ENCODE data around the gene BCAR1.

BCAR1 gene

GRCh38 chr16:75203096-75203495 lies 48.3 kb downstream of the BCAR1 start:
- Histone ChIP-seq H3K36me3 (ENCODE audit: control insufficient read depth in 1 of 2, insufficient read depth in 2 of 2, low read length in 2 of 2) (no peaks in the 10 kb centered on the region), H3K79me2 (ENCODE audit: control insufficient read depth, insufficient read depth, low read length, poor library complexity) (no peaks in the 10 kb centered on the region), H3K9me3 (ENCODE audit: insufficient read depth, low read depth, low read length) (no peaks in the 10 kb centered on the region), H3K4ac (ENCODE audit: low read depth, low read length) (no peak overlapping the region), H3K9ac (ENCODE audit: low read length) (no peak overlapping the region), H3K4me3 (ENCODE audit: low read depth, low read length) (no peak overlapping the region), H3K27ac (ENCODE audit: low read depth, low read length) (no peak overlapping the region), H3K27me3 (ENCODE audit: insufficient read depth, low read length) (no peaks in the 10 kb centered on the region), H3K14ac (ENCODE audit: low read length) (no peak overlapping the region), H3K4me2 (ENCODE audit: low read length) (no peak overlapping the region), H3K23ac (ENCODE audit: low read length) (no peak overlapping the region), H3K18ac (ENCODE audit: low read length) (no peak overlapping the region), H4K12ac (ENCODE audit: low read depth, low read length) (no peak overlapping the region), H4K91ac (ENCODE audit: low read depth, low read length) (no peak overlapping the region), H3K4me1 (ENCODE audit: control insufficient read depth in 1 of 2, insufficient read depth in 2 of 2, low read length in 2 of 2) (no peaks in the 10 kb centered on the region), H3K79me1 (ENCODE audit: low read length) (peaks cover 2% of the 10 kb centered on the region), H4K8ac (ENCODE audit: low read depth, low read length) (no peak overlapping the region), H2AK5ac (ENCODE audit: low read length) (no peak overlapping the region), H2BK120ac (ENCODE audit: insufficient read depth, low read length, poor library complexity) (no peak overlapping the region), H2AFZ (ENCODE audit: insufficient read depth, low read length, poor library complexity) (no peak overlapping the region), H2BK12ac (ENCODE audit: low read length) (no peak overlapping the region), H2BK5ac (ENCODE audit: low read depth, low read length, poor library complexity) (no peak overlapping the region)
- no CpG with 5 or more reads among the region's 12 CpGs for WGBS (ENCODE audit: extremely low coverage, insufficient coverage, insufficient read length)
- peak in 1 of 2 donors; percentile 45 for DNase-seq

GRCh38 chr16:75202069-75202590 lies 49.3 kb downstream of the BCAR1 start:
- no peaks in the 10 kb centered on the region for H3K36me3 ChIP-seq (ENCODE audit: control insufficient read depth in 1 of 2, insufficient read depth in 2 of 2, low read length in 2 of 2)
- no CpG with 5 or more reads among the region's 13 CpGs for WGBS (ENCODE audit: extremely low coverage, insufficient coverage, insufficient read length)
- H3K79me2 ChIP-seq (ENCODE audit: control insufficient read depth, insufficient read depth, low read length, poor library complexity) = no peaks in the 10 kb centered on the region
- no peak overlapping the region for H3K4me2 ChIP-seq (ENCODE audit: low read length)
- no peaks in the 10 kb centered on the region for H3K4me1 ChIP-seq (ENCODE audit: control insufficient read depth in 1 of 2, insufficient read depth in 2 of 2, low read length in 2 of 2)
- H3K23ac ChIP-seq (ENCODE audit: low read length) = no peak overlapping the region
- H2AFZ ChIP-seq (ENCODE audit: insufficient read depth, low read length, poor library complexity) = no peak overlapping the region
- no peak overlapping the region for H3K14ac ChIP-seq (ENCODE audit: low read length)
- H2BK12ac ChIP-seq (ENCODE audit: low read length) = no peak overlapping the region
- H2BK5ac ChIP-seq (ENCODE audit: low read depth, low read length, poor library complexity) = no peak overlapping the region
- H4K8ac ChIP-seq (ENCODE audit: low read depth, low read length) = no peak overlapping the region
- H3K18ac ChIP-seq (ENCODE audit: low read length) = no peak overlapping the region
- no peaks in the 10 kb centered on the region for H3K27me3 ChIP-seq (ENCODE audit: insufficient read depth, low read length)
- no peak overlapping the region for H4K12ac ChIP-seq (ENCODE audit: low read depth, low read length)
- no peak overlapping the region for H4K91ac ChIP-seq (ENCODE audit: low read depth, low read length)
- DNase-seq = no peak
- H2AK5ac ChIP-seq (ENCODE audit: low read length) = no peak overlapping the region
- no peak overlapping the region for H3K4ac ChIP-seq (ENCODE audit: low read depth, low read length)
- no peaks in the 10 kb centered on the region for H3K79me1 ChIP-seq (ENCODE audit: low read length)
- no peak overlapping the region for H2BK120ac ChIP-seq (ENCODE audit: insufficient read depth, low read length, poor library complexity)
- H3K27ac ChIP-seq (ENCODE audit: low read depth, low read length) = no peak overlapping the region
- H3K9ac ChIP-seq (ENCODE audit: low read length) = no peak overlapping the region
- H3K9me3 ChIP-seq (ENCODE audit: insufficient read depth, low read depth, low read length) = peaks cover 1% of the 10 kb centered on the region
- no peak overlapping the region for H3K4me3 ChIP-seq (ENCODE audit: low read depth, low read length)

GRCh38 chr16:75198135-75198600 lies 53.3 kb downstream of the BCAR1 start:
- no peak overlapping the region for H3K23ac ChIP-seq (ENCODE audit: low read length)
- no peak overlapping the region for H3K14ac ChIP-seq (ENCODE audit: low read length)
- no peak overlapping the region for H3K4me2 ChIP-seq (ENCODE audit: low read length)
- no peak overlapping the region for H4K91ac ChIP-seq (ENCODE audit: low read depth, low read length)
- no peak overlapping the region for H4K12ac ChIP-seq (ENCODE audit: low read depth, low read length)
- H3K27me3 ChIP-seq (ENCODE audit: insufficient read depth, low read length) = no peaks in the 10 kb centered on the region
- DNase-seq = no peak
- H4K8ac ChIP-seq (ENCODE audit: low read depth, low read length) = no peak overlapping the region
- no peaks in the 10 kb centered on the region for H3K79me1 ChIP-seq (ENCODE audit: low read length)
- no peaks in the 10 kb centered on the region for H3K36me3 ChIP-seq (ENCODE audit: control insufficient read depth in 1 of 2, insufficient read depth in 2 of 2, low read length in 2 of 2)
- no peak overlapping the region for H3K4ac ChIP-seq (ENCODE audit: low read depth, low read length)
- H3K9ac ChIP-seq (ENCODE audit: low read length) = no peak overlapping the region
- peaks cover 1% of the 10 kb centered on the region for H3K9me3 ChIP-seq (ENCODE audit: insufficient read depth, low read depth, low read length)
- H3K18ac ChIP-seq (ENCODE audit: low read length) = no peak overlapping the region
- H3K79me2 ChIP-seq (ENCODE audit: control insufficient read depth, insufficient read depth, low read length, poor library complexity) = no peaks in the 10 kb centered on the region
- no peak overlapping the region for H2BK5ac ChIP-seq (ENCODE audit: low read depth, low read length, poor library complexity)
- H2BK120ac ChIP-seq (ENCODE audit: insufficient read depth, low read length, poor library complexity) = no peak overlapping the region
- no peak overlapping the region for H3K27ac ChIP-seq (ENCODE audit: low read depth, low read length)
- no peak overlapping the region for H3K4me3 ChIP-seq (ENCODE audit: low read depth, low read length)
- WGBS (ENCODE audit: extremely low coverage, insufficient coverage, insufficient read length) = no CpG with 5 or more reads among the region's 18 CpGs
- no peak overlapping the region for H2AK5ac ChIP-seq (ENCODE audit: low read length)
- no peaks in the 10 kb centered on the region for H3K4me1 ChIP-seq (ENCODE audit: control insufficient read depth in 1 of 2, insufficient read depth in 2 of 2, low read length in 2 of 2)
- no peak overlapping the region for H2BK12ac ChIP-seq (ENCODE audit: low read length)
- H2AFZ ChIP-seq (ENCODE audit: insufficient read depth, low read length, poor library complexity) = no peak overlapping the region

- no peak overlapping the region for H3K4me3 ChIP-seq (ENCODE audit: low read depth, low read length)
- H3K4me2 ChIP-seq (ENCODE audit: low read length) = no peak overlapping the region
- no peak overlapping the region for H2BK5ac ChIP-seq (ENCODE audit: low read depth, low read length, poor library complexity)
- H2AFZ ChIP-seq (ENCODE audit: insufficient read depth, low read length, poor library complexity) = no peak overlapping the region
- H3K79me2 ChIP-seq (ENCODE audit: control insufficient read depth, insufficient read depth, low read length, poor library complexity) = no peaks in the 10 kb centered on the region
- H3K27me3 ChIP-seq (ENCODE audit: insufficient read depth, low read length) = no peaks in the 10 kb centered on the region
- H4K8ac ChIP-seq (ENCODE audit: low read depth, low read length) = no peak overlapping the region
- no peak overlapping the region for H2BK12ac ChIP-seq (ENCODE audit: low read length)
- H3K14ac ChIP-seq (ENCODE audit: low read length) = no peak overlapping the region
- H3K4ac ChIP-seq (ENCODE audit: low read depth, low read length) = no peak overlapping the region
- H4K12ac ChIP-seq (ENCODE audit: low read depth, low read length) = no peak overlapping the region
- H2BK120ac ChIP-seq (ENCODE audit: insufficient read depth, low read length, poor library complexity) = no peak overlapping the region
- H3K4me1 ChIP-seq (ENCODE audit: control insufficient read depth in 1 of 2, insufficient read depth in 2 of 2, low read length in 2 of 2) = no peaks in the 10 kb centered on the region
- H3K36me3 ChIP-seq (ENCODE audit: control insufficient read depth in 1 of 2, insufficient read depth in 2 of 2, low read length in 2 of 2) = no peaks in the 10 kb centered on the region
- no peak overlapping the region for H3K9ac ChIP-seq (ENCODE audit: low read length)
- H3K9me3 ChIP-seq (ENCODE audit: insufficient read depth, low read depth, low read length) = peaks cover 1% of the 10 kb centered on the region
- H2AK5ac ChIP-seq (ENCODE audit: low read length) = no peak overlapping the region
- H4K91ac ChIP-seq (ENCODE audit: low read depth, low read length) = no peak overlapping the region
- no peaks in the 10 kb centered on the region for H3K79me1 ChIP-seq (ENCODE audit: low read length)
- H3K23ac ChIP-seq (ENCODE audit: low read length) = no peak overlapping the region
- no peak overlapping the region for H3K18ac ChIP-seq (ENCODE audit: low read length)
- no CpG with 5 or more reads among the region's 14 CpGs for WGBS (ENCODE audit: extremely low coverage, insufficient coverage, insufficient read length)
- DNase-seq = no peak
- H3K27ac ChIP-seq (ENCODE audit: low read depth, low read length) = no peak overlapping the region
These were observed 53.8 kb downstream of the BCAR1 start for GRCh38 chr16:75197522-75198134.
